Measurements from ENCODE around the gene ATF6B.
"Not testable (repeated sequence)": the region's sequence is repeated elsewhere in the genome, so short reads cannot be mapped to it uniquely, and the experiment has no call there.

The ATF6B gene

GRCh38 chr6:32079566-32080290 is 48.3 kb downstream of the ATF6B start:
- DNase-seq, result no peak

- DNase-seq, result no peak
Measured at GRCh38 chr6:32076321-32076809, 51.7 kb downstream of the ATF6B start.

- DNase-seq, result no peak
Measured at GRCh38 chr6:32075781-32076180, 52.3 kb downstream of the ATF6B start.

GRCh38 chr6:32074996-32075532 is 53.0 kb downstream of the ATF6B start:
- no peak for DNase-seq

GRCh38 chr6:32073613-32074012 is 54.4 kb downstream of the ATF6B start:
- no peak for DNase-seq

GRCh38 chr6:32073101-32073500 is 54.9 kb downstream of the ATF6B start:
- no peak for DNase-seq

- no peak for DNase-seq
Measured at GRCh38 chr6:32070814-32071543, 57.1 kb downstream of the ATF6B start.

GRCh38 chr6:32069878-32070515 is 58.0 kb downstream of the ATF6B start:
- DNase-seq, result no peak

- no peak for DNase-seq
Measured at GRCh38 chr6:32069460-32069859, 58.6 kb downstream of the ATF6B start.

- no peak for DNase-seq
Measured at GRCh38 chr6:32068867-32069266, 59.2 kb downstream of the ATF6B start.

- DNase-seq, result not testable (repeated sequence)
Measured at GRCh38 chr6:32068315-32068714, 59.7 kb downstream of the ATF6B start.

GRCh38 chr6:32067521-32067920 is 60.5 kb downstream of the ATF6B start:
- not testable (repeated sequence) for DNase-seq
